ENCODE results near the gene HEXB.
A peak's percentile ranks its signal among the peaks of the same experiment; 100 is the strongest.

HEXB gene

GRCh38 chr5:74640450-74640953 lies 44.5 kb upstream of the HEXB start, which contains the start of gene ENC1:
ENC1 (minus strand) TSS chr5:74640728; CDS start chr5:74636485, 4,243 bp downstream.
- peak; percentile 74 for DNase-seq (ENCODE audit: low spot score)
- TF ChIP-seq CTCF (IDR thresholded peaks at IDR 0.05; ENCODE audit: extremely low read depth, missing control alignments): peak; percentile 14

- no peak for TF ChIP-seq CTCF (IDR thresholded peaks at IDR 0.05; ENCODE audit: extremely low read depth, missing control alignments)
- DNase-seq (ENCODE audit: low spot score): peak; percentile 34
These were observed 43.9 kb upstream of the HEXB start for GRCh38 chr5:74640954-74641734.

GRCh38 chr5:74641735-74642542 lies 43.1 kb upstream of the HEXB start:
- peak; percentile 28 for DNase-seq (ENCODE audit: low spot score)
- TF ChIP-seq CTCF (IDR thresholded peaks at IDR 0.05; ENCODE audit: extremely low read depth, missing control alignments): peak; percentile 23

- no peak for DNase-seq (ENCODE audit: low spot score)
- TF ChIP-seq CTCF (IDR thresholded peaks at IDR 0.05; ENCODE audit: extremely low read depth, missing control alignments): no peak
These were observed 42.5 kb upstream of the HEXB start for GRCh38 chr5:74642543-74642863.

GRCh38 chr5:74643111-74643562 lies 41.9 kb upstream of the HEXB start:
- no peak for TF ChIP-seq CTCF (IDR thresholded peaks at IDR 0.05; ENCODE audit: extremely low read depth, missing control alignments)
- DNase-seq (ENCODE audit: low spot score): no peak

GRCh38 chr5:74647096-74647495 lies 37.9 kb upstream of the HEXB start:
- no peak for TF ChIP-seq CTCF (IDR thresholded peaks at IDR 0.05; ENCODE audit: extremely low read depth, missing control alignments)
- no peak for DNase-seq (ENCODE audit: low spot score)

GRCh38 chr5:74648835-74649293 lies 36.2 kb upstream of the HEXB start:
- peak; percentile 66 for DNase-seq (ENCODE audit: low spot score)
- TF ChIP-seq CTCF (IDR thresholded peaks at IDR 0.05; ENCODE audit: extremely low read depth, missing control alignments): no peak

Measured in GM20000 (cell line).